SKM-1 treated with dmso at 0.1 percent for 144 hours (cell line): ENCODE results near the gene KIF24.
"Not testable (repeated sequence)": the region's sequence is repeated elsewhere in the genome, so short reads cannot be mapped to it uniquely, and the experiment has no call there.

ENCODE experiments used
- DNase-seq: peaks from one replicate; lab custom pipeline; 2025; ENCODE audit not compliant: unreplicated experiment; lab: John Stamatoyannopoulos, UW

KIF24 gene

GRCh38 chr9:34328987-34329832 lies at the start of gene KIF24, which contains the start of gene NUDT2:
Gene KIF24, minus strand, starts transcription at chr9:34329268. Its CDS starts 17,922 bp downstream, at chr9:34311346.
Gene NUDT2, plus strand, starts transcription at chr9:34329569. Its CDS starts 9,471 bp downstream, at chr9:34339040.
- DNase-seq, result peak; percentile 100

- no peak for DNase-seq
Observed at GRCh38 chr9:34378376-34379060, 49.5 kb upstream of the KIF24 start.

GRCh38 chr9:34377404-34377746 lies 48.3 kb upstream of the KIF24 start:
- no peak for DNase-seq

GRCh38 chr9:34376596-34377403 lies 47.7 kb upstream of the KIF24 start, which contains the start of gene MYORG:
Gene MYORG, minus strand, starts transcription at chr9:34376898. Its CDS starts 3,955 bp downstream, at chr9:34372943.
- DNase-seq, result peak; percentile 96

- DNase-seq, result peak; percentile 22
Observed at GRCh38 chr9:34375901-34376595, 47.0 kb upstream of the KIF24 start.

- DNase-seq, result no peak
Observed at GRCh38 chr9:34374905-34375552, 46.0 kb upstream of the KIF24 start.

GRCh38 chr9:34374339-34374738 lies 45.3 kb upstream of the KIF24 start:
- DNase-seq, result no peak

- no peak for DNase-seq
Observed at GRCh38 chr9:34373749-34374148, 44.7 kb upstream of the KIF24 start.

- no peak for DNase-seq
Observed at GRCh38 chr9:34372467-34373011, 43.5 kb upstream of the KIF24 start.

- no peak for DNase-seq
Observed at GRCh38 chr9:34371886-34372466, 42.9 kb upstream of the KIF24 start.

GRCh38 chr9:34370970-34371880 lies 42.2 kb upstream of the KIF24 start:
- DNase-seq, result no peak

GRCh38 chr9:34370335-34370969 lies 41.4 kb upstream of the KIF24 start:
- no peak for DNase-seq

GRCh38 chr9:34369636-34370035 lies 40.6 kb upstream of the KIF24 start:
- no peak for DNase-seq

GRCh38 chr9:34368796-34369195 lies 39.7 kb upstream of the KIF24 start:
- DNase-seq, result not testable (repeated sequence)

- not testable (repeated sequence) for DNase-seq
Observed at GRCh38 chr9:34367751-34368410, 38.8 kb upstream of the KIF24 start.

- no peak for DNase-seq
Observed at GRCh38 chr9:34366365-34366764, 37.3 kb upstream of the KIF24 start.

- DNase-seq, result no peak
Observed at GRCh38 chr9:34365282-34365681, 36.2 kb upstream of the KIF24 start.
